ENCODE results near the gene MEI4.

Gene MEI4

DNA sequence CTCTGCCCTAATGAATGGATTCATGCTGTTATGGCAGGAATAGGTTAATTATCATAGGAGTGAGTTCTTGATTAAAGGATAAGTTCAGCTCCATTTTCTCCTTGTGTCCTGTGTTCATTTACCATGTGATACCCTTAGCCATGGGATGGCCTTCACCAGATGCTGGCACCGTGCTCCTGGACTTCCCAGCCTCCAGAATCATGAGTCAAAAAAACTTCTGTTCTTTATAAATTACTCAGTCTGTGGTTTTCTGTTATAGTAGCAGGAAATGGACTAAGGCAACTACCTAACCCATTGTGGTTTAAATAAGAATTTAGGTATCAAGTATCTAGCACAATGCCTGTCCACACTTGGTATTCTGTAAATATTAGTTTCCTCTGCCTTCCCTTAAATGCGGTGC, 223.5 kb downstream of the MEI4 start:
- Histone ChIP-seq H3K4me3 (ENCODE audit: low read length) (no peak overlapping the region), H3K4me1 (ENCODE audit: low read length) (no peaks in the 10 kb centered on the region), H3K4me2 (ENCODE audit: low read depth, low read length) (no peak overlapping the region), H4K20me1 (ENCODE audit: insufficient read depth, low read length) (no peaks in the 10 kb centered on the region), H3K36me3 (replicated peaks; ENCODE audit: insufficient read depth, low read length) (no peaks in the 10 kb centered on the region), H3K9me3 (replicated peaks; ENCODE audit: insufficient read depth, low read length) (no peaks in the 10 kb centered on the region), H3K9me2 (replicated peaks; ENCODE audit: insufficient read depth, low read length) (no peaks in the 10 kb centered on the region), H3K79me2 (ENCODE audit: low read length) (no peaks in the 10 kb centered on the region), H3K27ac (ENCODE audit: low read length) (no peak overlapping the region), H3K27me3 (replicated peaks; ENCODE audit: insufficient read depth, low read length) (no peaks in the 10 kb centered on the region), H3K9ac (ENCODE audit: low read length) (no peak overlapping the region), H2AFZ (ENCODE audit: low read length) (no peak overlapping the region), H3F3A (ENCODE audit: insufficient read depth, low read length) (no peaks in the 10 kb centered on the region)
- no peak for DNase-seq
- TF ChIP-seq EZH2 (optimal IDR thresholded peaks at IDR 0.05; ENCODE audit: low read depth, low read length): no peak
- TF ChIP-seq, protein P1, sequence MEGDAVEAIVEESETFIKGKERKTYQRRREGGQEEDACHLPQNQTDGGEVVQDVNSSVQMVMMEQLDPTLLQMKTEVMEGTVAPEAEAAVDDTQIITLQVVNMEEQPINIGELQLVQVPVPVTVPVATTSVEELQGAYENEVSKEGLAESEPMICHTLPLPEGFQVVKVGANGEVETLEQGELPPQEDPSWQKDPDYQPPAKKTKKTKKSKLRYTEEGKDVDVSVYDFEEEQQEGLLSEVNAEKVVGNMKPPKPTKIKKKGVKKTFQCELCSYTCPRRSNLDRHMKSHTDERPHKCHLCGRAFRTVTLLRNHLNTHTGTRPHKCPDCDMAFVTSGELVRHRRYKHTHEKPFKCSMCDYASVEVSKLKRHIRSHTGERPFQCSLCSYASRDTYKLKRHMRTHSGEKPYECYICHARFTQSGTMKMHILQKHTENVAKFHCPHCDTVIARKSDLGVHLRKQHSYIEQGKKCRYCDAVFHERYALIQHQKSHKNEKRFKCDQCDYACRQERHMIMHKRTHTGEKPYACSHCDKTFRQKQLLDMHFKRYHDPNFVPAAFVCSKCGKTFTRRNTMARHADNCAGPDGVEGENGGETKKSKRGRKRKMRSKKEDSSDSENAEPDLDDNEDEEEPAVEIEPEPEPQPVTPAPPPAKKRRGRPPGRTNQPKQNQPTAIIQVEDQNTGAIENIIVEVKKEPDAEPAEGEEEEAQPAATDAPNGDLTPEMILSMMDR (IDR thresholded peaks at IDR 0.05; ENCODE audit: low read length): no peak
- TF ChIP-seq EZH2phosphoT487 (IDR thresholded peaks at IDR 0.05; ENCODE audit: low read length): no peak

DNA sequence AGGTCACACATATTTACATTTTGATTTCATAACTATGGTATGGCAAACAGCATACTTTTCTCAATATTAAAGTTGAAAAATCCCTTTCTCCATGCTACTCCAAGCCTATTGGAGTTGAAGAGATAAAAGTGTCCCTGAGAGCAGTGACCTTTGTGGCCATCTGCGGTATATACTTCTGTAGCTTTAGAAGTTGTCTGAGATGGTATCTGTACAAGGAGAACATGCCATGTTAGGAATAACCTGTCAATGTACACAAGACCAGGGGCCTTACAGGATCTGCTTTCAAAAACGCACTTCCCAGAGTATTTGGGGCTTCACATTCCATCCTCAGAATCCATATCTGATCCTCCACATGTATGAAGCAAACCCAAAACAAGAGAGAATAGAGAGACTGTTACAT, 226.7 kb downstream of the MEI4 start:
- H3K36me3 ChIP-seq (replicated peaks; ENCODE audit: insufficient read depth, low read length): no peaks in the 10 kb centered on the region
- H3K27me3 ChIP-seq (replicated peaks; ENCODE audit: insufficient read depth, low read length): no peaks in the 10 kb centered on the region
- H3F3A ChIP-seq (ENCODE audit: insufficient read depth, low read length): no peaks in the 10 kb centered on the region
- no peak for DNase-seq
- no peak overlapping the region for H3K9ac ChIP-seq (ENCODE audit: low read length)
- H3K9me3 ChIP-seq (replicated peaks; ENCODE audit: insufficient read depth, low read length): no peaks in the 10 kb centered on the region
- H4K20me1 ChIP-seq (ENCODE audit: insufficient read depth, low read length): no peaks in the 10 kb centered on the region
- H3K4me2 ChIP-seq (ENCODE audit: low read depth, low read length): no peak overlapping the region
- H2AFZ ChIP-seq (ENCODE audit: low read length): no peak overlapping the region
- no peaks in the 10 kb centered on the region for H3K79me2 ChIP-seq (ENCODE audit: low read length)
- no peaks in the 10 kb centered on the region for H3K4me1 ChIP-seq (ENCODE audit: low read length)
- no peaks in the 10 kb centered on the region for H3K9me2 ChIP-seq (replicated peaks; ENCODE audit: insufficient read depth, low read length)
- H3K27ac ChIP-seq (ENCODE audit: low read length): no peak overlapping the region
- TF ChIP-seq, protein P1 (IDR thresholded peaks at IDR 0.05; ENCODE audit: low read length): no peak
- TF ChIP-seq EZH2phosphoT487 (IDR thresholded peaks at IDR 0.05; ENCODE audit: low read length): no peak
- H3K4me3 ChIP-seq (ENCODE audit: low read length): no peak overlapping the region

DNA sequence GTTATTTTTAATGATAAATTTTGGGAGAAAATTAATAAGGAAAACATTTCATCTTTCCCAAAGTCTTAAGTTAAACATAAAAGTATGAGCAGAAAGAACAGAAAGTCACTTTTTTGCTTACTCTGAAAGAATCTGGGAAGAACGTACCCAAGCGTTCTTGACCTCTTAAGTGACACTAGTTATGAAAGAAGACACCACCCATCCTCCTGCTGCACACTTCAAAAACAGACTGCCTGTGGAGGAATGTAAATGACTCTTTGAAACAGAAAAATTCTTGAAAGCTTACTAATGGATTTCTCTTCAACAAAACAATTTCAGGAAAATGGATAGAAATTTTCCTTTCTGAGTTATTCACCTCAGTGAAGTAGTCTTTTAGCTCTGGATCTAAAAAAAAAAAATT, 227.7 kb downstream of the MEI4 start:
- no peaks in the 10 kb centered on the region for H3K9me3 ChIP-seq (replicated peaks; ENCODE audit: insufficient read depth, low read length)
- no peaks in the 10 kb centered on the region for H3K9me2 ChIP-seq (replicated peaks; ENCODE audit: insufficient read depth, low read length)
- DNase-seq: no peak
- no peaks in the 10 kb centered on the region for H3K27me3 ChIP-seq (replicated peaks; ENCODE audit: insufficient read depth, low read length)
- no peak overlapping the region for H3K27ac ChIP-seq (ENCODE audit: low read length)
- H2AFZ ChIP-seq (ENCODE audit: low read length): no peak overlapping the region
- no peaks in the 10 kb centered on the region for H4K20me1 ChIP-seq (ENCODE audit: insufficient read depth, low read length)
- no peak overlapping the region for H3K4me2 ChIP-seq (ENCODE audit: low read depth, low read length)
- H3K4me3 ChIP-seq (ENCODE audit: low read length): no peak overlapping the region
- H3K79me2 ChIP-seq (ENCODE audit: low read length): no peaks in the 10 kb centered on the region
- H3F3A ChIP-seq (ENCODE audit: insufficient read depth, low read length): no peaks in the 10 kb centered on the region
- TF ChIP-seq, protein P1 (IDR thresholded peaks at IDR 0.05; ENCODE audit: low read length): no peak
- TF ChIP-seq EZH2 (optimal IDR thresholded peaks at IDR 0.05; ENCODE audit: low read depth, low read length) (no peak), EZH2phosphoT487 (IDR thresholded peaks at IDR 0.05; ENCODE audit: low read length) (no peak)
- H3K9ac ChIP-seq (ENCODE audit: low read length): no peak overlapping the region
- H3K4me1 ChIP-seq (ENCODE audit: low read length): no peaks in the 10 kb centered on the region
- no peaks in the 10 kb centered on the region for H3K36me3 ChIP-seq (replicated peaks; ENCODE audit: insufficient read depth, low read length)
